ENCODE data around the gene DPY30.
"Not testable (repeated sequence)": the region's sequence is repeated elsewhere in the genome, so short reads cannot be mapped to it uniquely, and the experiment has no call there.

Gene DPY30

DNA sequence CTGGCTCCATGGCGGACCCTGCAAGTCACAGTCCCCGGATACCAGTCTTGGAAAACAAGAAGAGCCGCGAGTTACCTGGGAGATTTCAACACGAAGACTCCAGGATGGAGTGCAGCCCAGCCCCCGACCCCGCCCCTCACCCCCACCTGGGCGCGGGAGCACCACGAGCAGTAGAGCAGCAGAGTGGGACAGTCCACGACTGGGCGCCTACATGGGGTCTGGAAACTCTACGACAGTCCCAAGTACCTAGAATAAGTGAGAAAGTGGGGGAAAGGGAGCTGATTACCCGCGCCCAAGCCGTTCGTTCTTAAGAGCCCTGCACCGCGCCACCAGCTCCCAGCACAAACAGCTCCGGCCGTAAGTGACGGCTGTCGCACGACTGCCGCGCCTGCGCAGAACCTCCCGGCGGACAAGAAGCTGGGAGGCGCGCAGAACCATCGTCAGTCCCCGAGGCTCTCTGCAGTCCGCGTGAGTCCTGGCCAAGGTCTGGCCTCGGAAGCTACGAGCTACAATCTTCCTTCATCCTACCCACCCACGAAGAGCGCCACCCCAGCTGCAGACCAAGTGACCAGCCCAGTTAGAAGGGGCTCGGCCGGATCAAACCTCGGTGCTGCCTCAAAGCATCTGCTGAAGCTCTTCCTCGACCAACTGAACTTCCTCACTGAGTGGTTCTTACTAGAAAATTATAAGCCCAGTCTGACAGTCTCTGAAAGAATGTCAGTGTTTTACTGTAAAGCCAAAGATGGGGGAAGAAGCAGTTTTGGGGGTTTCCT, at the start of gene DPY30:
TSS of gene DPY30 (minus strand) at position 359 of the 773 bp plus-strand sequence. CDS start at position 10, 349 bp downstream.
- peak; percentile 85 for DNase-seq (ENCODE audit: low spot score)

DNA sequence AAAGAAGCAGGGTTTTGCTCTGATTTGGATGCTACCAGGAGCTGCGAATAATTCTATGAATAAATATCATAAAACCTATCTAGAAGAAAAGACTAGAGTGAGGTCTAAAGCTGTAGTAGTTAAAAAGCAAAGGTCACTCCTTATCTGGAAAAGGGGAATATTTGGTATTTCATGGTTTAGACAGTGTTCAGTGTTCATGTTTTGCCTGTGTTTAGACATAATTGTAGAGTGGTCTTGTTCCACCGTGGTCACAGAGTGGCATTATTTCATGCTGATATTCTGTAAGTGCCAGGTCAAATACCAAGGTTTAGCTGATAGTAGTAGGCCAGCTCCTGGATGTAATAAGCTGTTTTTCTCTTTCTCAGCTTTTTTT, 34.5 kb upstream of the DPY30 start:
- DNase-seq (ENCODE audit: low spot score): no peak

DNA sequence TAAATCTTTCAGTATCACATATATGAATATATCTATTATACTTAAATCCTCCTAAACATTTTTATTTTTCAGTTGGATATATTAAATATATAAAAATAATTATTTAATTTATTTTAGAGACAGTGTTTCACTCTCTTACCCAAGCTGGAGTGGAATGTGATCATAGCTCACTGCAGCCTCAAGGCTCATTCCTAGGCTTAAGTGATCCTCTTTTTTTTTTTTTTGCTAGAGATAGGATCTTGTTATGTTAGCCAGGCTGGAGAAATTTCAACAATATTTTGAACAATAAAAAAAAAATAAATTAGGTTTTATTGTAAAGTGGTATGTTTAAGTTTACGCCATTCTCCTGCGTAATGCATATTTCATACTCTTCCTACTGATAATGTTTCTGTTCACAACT, 27.9 kb upstream of the DPY30 start:
- no peak for DNase-seq (ENCODE audit: low spot score)

DNA sequence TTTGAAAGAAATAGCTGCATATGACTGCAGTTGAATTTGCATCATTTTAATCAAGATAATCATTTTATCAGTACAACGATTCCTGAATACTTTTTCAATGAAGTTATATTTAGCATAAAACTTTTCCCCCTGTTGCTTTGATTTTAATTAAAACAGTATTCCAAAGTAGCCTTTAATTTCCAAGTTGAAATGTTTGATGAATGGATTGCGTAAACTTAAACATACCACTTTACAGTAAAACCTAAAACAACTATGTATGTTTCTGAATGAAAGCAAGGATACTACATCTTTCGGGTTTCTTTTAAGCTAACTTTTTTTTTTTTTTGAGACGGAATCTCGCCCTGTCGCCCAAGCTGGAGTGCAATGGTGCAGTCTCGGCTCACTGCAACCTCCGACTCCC, 25.1 kb upstream of the DPY30 start:
- DNase-seq (ENCODE audit: low spot score): no peak

DNA sequence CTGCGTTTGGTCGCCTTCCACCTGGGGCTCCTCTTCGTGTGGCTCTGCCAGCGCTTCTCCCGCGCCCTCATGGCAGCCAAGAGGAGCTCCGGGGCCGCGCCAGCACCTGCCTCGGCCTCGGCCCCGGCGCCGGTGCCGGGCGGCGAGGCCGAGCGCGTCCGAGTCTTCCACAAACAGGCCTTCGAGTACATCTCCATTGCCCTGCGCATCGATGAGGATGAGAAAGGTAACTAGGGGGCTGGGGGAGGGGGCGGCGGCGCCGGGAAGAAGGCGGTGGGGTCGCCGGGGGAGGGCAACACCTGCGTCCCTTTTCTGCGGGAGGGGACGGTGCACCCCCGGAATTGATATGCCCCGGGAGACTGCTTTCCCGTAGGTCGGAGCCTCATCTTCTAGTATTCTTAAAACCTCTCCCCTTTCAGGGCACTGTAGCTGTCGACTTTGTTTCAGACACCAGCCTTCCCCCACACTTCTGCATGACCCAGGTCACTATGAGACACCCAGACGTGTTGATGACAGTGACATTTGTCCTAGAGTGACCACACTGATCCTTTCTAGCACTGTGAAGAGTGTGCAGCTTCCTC, 24.5 kb upstream of the DPY30 start:
- no peak for DNase-seq (ENCODE audit: low spot score)

DNA sequence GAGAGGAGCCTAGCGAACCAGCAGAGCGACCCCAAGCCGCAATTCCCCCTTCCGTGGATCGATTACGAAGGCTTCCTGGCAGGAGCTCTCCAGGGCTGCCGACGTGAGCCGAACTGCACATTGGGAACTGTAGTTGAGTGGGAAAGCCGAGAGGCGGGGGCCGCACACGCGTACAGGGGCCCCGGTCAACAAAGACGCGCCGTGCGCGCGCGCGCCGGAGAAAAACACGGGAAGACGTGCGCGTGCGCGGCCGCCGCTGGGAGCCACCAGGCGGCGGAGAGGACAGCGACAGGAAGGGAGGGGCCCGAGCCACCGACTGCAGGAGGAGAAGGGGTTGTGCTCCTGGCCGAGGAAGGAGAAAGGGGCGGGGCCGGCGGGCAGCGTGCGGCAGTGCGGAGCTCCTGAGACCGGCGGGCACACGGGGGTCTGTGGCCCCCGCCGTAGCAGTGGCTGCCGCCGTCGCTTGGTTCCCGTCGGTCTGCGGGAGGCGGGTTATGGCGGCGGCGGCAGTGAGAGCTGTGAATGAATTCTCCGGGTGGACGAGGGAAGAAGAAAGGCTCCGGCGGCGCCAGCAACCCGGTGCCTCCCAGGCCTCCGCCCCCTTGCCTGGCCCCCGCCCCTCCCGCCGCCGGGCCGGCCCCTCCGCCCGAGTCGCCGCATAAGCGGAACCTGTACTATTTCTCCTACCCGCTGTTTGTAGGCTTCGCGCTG, 23.9 kb upstream of the DPY30 start, which contains the start of gene SPAST:
TSS of gene SPAST (plus strand) at position 247 of the 711 bp plus-strand sequence. CDS start at position 523, 276 bp downstream.
- peak; percentile 95 for DNase-seq (ENCODE audit: low spot score)

DNA sequence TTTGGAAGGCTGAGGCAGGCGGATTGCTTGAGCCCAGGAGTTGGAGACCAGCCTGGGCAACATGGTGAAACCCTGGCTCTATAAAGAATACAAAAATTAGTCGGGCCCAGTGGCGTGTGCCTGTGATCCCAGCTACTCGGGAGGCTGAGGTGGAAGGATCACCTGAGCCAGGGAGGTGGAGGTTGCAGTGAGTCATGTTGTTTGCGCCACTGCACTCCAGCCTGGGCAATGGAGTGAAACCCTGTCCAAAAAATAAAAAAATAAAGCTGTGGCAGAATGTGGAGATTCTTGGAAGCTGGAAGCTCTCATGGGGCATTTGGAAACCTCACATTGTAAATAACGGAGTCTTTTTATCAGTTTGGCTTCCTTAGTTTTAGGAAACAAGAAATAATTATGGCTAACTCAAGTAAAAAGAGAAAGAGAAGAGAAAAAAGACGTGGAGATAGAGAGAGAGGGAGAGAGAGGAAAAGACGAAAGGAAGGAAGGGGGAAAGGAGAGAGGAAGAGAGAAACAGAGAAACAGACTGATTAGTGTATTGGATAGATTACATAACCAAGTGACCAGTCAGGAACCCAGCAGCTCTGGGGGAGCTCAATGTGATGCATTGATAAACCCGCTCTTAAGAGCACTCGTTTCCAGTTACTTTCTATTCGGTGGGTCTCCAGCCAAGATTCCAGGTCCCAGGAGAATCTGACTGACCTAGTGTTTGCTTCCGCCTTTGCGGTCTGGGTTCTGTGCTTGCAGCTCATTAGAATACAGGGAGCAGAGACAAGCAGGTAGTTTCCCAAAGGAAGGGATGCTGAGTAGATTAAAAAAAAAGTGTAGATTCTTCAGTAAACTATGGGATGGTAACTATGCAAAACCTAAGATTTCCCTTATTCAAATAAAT, 22.6 kb upstream of the DPY30 start:
- peak; percentile 17 for DNase-seq (ENCODE audit: low spot score)

DNA sequence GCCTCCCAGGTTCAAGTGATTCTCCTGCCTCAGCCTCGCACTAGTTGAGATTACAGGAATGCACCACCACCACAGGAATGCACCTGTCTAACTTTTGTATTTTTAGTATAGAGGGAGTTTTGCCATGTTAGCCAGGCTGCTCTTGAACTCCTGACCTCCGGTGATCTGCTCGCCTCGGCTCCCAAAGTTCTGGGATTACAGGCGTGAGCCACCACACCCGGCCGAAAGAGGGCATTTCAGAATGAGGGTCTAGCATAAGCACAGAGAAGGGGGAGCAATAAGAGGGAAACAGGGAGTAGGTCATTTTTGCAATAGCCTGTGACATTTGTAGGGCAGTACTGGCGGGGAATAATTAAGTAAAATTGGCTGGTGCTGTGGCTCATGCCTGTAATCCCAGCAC, 21.8 kb upstream of the DPY30 start:
- DNase-seq (ENCODE audit: low spot score): no peak

DNA sequence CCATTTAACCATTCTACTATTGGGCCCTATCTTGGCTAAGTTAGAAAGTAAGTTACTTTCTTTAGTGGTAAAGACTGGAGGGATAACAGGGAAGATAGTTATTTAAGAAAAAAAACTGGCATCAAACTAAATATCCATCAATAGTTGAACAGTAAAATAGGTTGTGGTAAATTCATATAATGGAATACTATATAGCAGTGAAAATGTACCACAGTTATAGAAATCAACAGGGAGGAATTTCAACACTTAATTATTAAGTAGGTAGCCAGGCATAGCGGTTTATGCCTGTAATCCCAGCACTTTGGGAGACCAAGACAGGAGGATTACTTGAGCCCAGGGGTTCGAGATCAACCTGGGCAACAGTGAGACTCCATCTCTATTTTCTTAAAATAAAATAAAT, 20.7 kb upstream of the DPY30 start:
- DNase-seq (ENCODE audit: low spot score): no peak

DNA sequence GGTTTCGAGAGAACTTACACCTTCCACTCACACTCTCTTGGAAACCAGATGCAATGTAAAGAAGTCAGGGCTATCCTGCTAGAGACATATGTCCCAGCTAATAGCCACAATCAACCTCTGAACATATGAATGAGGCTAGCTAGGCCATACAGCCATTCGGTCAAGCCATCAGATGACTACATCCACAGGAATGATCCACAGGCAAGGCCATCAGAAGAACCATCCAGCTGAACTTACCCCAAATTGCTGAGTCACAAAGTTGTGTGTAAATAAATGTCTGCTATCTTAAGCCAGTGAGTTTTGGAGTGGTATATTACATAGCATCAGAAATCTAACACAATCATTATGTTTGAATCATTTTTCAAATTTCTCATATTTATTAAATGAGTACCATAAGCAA, 18.5 kb upstream of the DPY30 start:
- no peak for DNase-seq (ENCODE audit: low spot score)

DNA sequence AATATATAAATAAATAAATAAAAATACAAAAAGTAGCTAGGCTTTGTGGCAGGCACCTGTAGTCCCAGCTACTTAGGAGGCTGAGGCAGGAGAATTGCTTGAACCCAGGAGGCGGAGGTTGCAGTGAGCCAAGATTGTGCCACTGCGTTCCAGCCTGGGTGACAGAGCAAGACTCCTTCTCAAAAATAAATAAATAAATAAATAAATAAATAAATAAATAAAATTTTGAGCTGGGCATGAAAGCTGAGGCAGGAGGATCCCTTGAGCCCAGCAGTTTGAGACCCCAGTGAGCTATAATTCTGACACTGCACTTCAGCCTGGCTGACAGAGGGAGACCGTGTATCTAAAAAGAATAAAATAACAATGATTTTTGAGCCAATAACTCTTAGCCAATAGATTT, 15.0 kb upstream of the DPY30 start:
- not testable (repeated sequence) for DNase-seq (ENCODE audit: low spot score)

DNA sequence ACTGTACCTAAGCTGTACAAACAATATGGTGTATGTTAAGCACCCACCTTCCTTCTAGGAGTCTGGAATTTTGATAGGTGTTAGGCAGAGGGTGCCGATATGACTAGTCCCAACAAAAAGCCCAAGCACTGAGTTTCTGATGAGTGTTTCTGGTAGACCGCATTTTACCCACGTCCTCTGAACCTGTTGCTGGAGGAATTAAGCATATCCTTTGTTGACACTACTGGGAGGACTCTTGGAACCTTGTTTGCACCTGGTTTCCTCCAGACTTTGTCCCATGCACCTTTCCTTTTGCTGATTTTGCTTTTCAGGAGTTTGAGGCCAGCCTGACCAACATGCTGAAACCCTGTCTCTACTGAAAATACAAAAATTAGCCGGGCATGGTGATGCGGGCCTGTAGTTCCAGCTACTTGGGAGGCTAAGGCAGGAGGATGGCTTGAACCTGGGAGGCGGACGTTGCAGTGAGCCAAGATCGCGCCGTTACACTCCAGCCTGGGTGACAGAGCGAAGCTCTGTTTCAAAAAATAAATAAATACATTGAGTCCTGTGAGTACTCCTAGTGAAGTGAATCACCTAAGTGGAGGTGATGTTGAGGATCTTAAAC, 12.3 kb upstream of the DPY30 start:
- DNase-seq (ENCODE audit: low spot score): no peak

DNA sequence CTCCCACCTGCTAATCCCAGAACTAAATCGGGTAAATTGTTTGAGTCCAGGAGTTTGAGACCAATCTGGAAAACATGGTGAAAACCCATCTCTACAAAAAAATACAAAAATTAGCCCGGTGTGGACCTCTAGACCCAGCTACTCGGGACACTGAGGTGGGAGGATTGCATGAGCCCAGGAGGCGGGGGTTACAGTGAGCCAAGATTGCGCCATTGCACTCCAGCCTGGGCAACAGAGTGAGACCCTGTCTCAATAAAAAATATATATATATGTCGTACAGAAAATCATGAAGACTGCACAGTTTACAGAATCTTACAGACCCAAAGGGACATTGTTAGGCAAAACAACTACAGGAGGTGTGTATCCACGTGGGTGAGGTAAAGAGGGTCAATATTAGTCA, 4.0 kb upstream of the DPY30 start:
- DNase-seq (ENCODE audit: low spot score): no peak

DNA sequence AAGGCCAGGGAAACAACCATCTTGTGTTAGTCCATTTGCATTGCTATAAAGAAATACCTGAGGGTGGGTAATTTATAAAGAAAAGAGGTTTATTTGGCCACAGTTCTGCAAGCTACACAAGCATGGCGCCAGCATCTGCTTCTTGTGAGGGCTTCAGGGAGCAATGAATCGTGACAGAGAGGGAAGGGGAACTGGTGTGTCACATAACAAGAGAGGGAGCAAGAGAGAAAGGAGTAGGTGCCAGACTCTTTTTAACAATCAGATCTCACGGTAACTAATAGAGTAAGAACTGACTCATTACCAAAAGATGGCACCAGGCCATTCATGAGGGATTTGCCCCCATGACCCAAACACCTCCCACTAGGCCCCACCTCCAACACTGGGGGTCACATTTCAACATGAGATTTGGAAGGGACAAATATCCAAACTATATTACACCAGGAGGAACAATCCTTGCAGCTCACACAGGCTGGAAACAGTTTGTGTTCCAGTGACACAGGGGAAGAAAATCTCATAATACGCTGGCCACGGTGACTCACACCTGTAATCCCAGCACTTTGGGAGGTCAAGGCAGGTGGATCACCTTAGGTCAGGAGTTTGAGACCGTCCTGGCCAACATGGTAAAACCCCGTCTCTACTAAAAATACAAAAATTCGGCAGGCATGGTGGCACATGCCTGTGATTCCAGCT, 5.3 kb downstream of the DPY30 start:
- DNase-seq (ENCODE audit: low spot score): not testable (repeated sequence)

DNA sequence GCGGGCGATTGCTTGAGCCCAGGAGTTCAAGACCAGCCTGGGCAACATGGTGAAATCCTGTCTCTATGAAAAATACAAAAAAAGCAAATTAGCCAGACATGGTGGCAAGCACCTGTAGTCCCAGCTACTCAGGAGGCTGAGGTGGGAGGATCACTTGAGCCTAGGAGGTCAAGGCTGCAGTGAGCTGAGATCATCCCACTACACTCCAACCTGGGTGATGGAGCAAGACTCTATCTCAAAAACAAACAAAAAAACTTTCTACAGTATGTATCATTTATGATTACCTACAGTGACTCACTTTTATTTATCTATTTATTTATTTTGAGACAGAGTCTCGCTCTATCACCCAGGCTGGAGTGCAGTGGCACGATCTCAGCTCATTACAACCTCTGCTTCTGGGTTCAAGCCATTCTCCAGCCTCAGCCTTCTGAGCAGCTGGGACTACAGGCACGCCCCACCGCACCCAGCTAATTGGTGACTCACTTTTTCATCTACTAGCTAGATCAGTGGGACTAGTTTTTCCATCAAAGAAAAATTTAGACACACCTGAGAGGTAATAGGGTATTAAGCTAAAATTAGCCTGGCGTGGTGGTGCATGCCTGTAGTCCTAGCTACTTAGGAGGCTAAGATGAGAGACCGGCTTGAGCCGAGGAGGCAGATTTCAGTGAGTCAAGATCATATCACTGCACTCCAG, 20.7 kb downstream of the DPY30 start:
- not testable (repeated sequence) for DNase-seq (ENCODE audit: low spot score)

DNA sequence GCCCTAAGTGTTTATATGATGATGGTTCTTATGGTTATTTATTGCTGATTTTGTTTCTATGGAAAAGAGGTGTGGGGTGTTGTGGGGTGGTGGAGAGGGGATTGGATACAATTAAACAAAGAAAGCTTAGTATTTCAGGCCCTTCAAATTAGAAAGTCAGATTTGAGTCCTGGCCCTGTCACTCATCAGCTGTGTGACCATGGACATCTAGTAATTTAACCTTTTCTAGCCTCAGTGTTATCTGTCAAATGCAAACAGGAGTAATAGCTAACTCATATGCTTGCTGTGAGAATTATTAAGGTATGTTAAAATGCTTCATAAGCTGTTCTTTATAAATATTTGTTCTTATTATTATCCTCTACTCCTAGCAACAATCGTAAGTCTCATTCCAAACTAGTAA, 26.7 kb downstream of the DPY30 start:
- DNase-seq (ENCODE audit: low spot score): no peak

DNA sequence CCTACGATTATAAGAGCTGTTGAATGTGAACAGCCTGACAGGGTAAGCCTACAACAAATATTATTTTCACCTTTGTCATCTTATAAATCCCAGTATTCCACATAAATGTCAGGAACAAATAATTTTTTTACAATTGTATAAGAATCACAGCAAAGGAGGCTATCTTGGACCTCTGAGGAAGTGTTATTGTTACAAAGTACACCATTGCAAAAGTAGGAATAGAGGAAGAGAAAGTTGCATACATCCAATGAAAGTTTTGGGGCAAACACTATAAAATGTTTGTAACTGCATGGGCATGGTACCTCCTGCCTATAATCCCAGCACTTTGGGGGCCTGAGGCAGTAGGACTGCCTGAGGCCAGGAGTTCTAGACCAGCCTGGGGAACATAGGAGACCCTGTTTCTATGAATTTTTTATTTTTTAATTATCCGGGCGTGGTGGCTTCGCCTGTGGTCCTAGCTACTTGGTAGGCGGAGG, 28.1 kb downstream of the DPY30 start:
- DNase-seq (ENCODE audit: low spot score): no peak

DNA sequence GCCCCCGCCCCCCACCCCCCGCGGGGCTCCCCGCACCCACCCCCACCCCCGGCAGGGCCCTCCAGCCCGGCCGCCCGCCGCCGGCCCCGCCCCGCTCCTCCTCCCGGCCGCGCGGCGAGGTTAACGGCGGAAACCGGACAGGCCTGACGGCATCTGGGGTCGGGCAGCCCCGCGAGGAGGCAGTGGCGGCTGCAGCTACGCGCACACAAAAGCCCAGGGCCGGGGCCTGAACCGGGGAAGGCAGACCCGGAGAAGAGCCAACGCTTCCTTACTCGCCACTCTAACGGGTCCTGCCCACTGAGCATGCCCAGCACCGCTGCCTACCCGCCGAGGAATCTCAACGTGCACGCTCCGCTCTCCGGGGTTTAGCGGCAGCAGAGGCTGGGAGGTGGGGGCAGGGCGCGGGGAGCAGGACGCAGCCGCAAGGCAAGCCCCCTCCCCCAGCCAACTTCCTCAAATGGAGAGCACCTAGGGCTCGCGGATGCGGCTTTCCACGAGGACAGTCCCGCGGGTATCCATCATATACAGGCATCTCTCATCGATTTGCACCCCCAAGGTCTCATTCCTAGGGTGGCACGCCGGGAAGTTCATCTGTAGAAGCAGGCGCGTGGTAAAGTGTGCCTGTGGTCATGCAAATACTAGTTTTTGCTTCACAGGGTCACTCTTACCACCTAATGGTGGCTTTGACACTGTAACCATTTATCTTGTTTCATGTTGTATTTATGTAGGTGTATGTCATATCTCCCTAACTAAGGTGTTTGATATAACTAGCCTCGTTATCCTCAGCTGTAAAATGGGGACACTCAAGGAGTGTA, 28.7 kb downstream of the DPY30 start, which contains the start of gene MEMO1:
TSS of gene MEMO1 (minus strand) at position 339 of the 815 bp plus-strand sequence. CDS start 761 bp downstream, outside the sequence.
- peak; percentile 92 for DNase-seq (ENCODE audit: low spot score)

DNA sequence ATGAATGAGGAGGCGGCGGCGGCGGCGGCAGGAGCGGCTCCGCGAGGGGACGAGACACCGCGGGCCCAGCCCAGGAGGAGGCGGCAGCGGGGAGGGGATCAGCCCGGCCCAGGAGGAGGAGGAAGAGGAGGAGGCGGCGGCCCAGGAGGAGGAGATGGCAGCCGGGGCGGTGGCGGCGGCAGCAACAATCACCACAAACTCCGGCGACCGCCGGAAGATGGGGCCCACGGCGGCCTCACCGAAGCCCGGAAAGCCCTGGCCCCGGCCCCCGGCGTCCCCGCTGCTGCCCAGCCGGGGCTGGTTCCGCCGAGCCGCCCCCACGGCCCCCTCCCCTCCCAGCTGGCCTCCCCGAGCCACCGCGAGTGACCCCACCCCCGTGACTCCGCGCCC, 29.3 kb downstream of the DPY30 start:
- DNase-seq (ENCODE audit: low spot score): not testable (repeated sequence)
